Activated T-cell treated with anti-CD3 and anti-CD28 coated beads, Interleukin-2, amount 50 U/mL, for 24 hours (primary cell): ENCODE measurements around the gene SCP2.
"Not testable (repeated sequence)": the region's sequence is repeated elsewhere in the genome, so short reads cannot be mapped to it uniquely, and the experiment has no call there.

Source experiments
- DNase-seq: peaks from one replicate; pipeline ENCODE4 v3.0.0-alpha.2; 2020
- H3K27ac Mint-ChIP-seq: 2 replicates; pipeline ENCODE4 v1.8.0; 2020; ENCODE audit warnings: mild to moderate bottlenecking, mixed read lengths
- H3K27me3 Mint-ChIP-seq: 2 replicates; pipeline ENCODE4 v1.8.0; 2020; ENCODE audit warnings: mixed read lengths
- H3K36me3 Mint-ChIP-seq: 2 replicates; pipeline ENCODE4 v1.8.0; 2020; ENCODE audit warnings: low read depth, mixed read lengths
- H3K4me1 Mint-ChIP-seq: 2 replicates; pipeline ENCODE4 v1.8.0; 2020; ENCODE audit warnings: low read depth, mixed read lengths
- H3K4me3 Mint-ChIP-seq: 2 replicates; pipeline ENCODE4 v1.8.0; 2020; ENCODE audit warnings: mild to moderate bottlenecking, moderate library complexity, mixed read lengths
- H3K9me3 Mint-ChIP-seq: 2 replicates; pipeline ENCODE4 v1.8.0; 2020; ENCODE audit warnings: mixed read lengths

The SCP2 gene

DNA sequence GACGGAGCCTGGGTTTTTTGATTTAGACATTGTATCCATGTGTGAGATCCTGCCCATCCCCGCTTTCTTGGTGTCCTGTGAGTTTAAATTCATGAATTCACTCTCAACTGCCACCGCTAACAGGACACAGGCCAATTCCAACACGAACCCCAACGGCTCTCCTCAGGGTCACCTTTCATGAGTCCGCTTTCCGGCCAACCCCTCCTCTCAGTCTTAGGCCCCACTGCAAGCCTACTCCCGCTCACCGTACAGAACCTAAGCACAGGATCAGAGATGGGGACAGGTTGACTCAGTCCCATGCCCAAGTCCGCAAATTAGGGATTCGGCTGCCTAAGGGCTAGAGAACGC is 238 bp upstream of the SCP2 start:
- peaks cover 23% of the 10 kb centered on the region for H3K4me1 Mint-ChIP-seq
- peaks cover 10% of the 10 kb centered on the region for H3K36me3 Mint-ChIP-seq
- peak overlapping the region; percentile 40 for H3K27ac Mint-ChIP-seq
- H3K27me3 Mint-ChIP-seq = no peaks in the 10 kb centered on the region
- H3K9me3 Mint-ChIP-seq = no peaks in the 10 kb centered on the region
- H3K4me3 Mint-ChIP-seq = peak overlapping the region; percentile 82
- no peak for DNase-seq

DNA sequence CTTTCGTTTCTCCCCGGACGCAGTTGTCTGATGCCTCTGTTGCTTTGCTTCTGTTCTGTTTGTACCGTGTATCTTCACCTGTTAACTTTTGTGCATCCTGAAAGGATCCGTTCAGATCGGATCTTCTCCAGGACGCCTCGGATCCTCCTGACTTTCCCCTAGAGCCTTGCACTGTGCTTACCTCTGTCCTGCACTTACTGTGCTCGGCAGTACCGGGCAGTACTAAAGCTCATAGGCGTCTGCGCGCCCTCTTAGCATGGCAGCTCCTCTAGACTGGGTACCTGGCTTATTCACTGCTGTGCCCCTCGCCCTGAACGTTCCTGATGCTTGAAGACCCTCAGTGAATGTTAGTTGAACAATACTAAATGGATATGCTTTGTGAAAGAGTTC is 934 bp downstream of the SCP2 start:
- peak; percentile 42 for DNase-seq
- peak overlapping the region; percentile 70 for H3K27ac Mint-ChIP-seq
- no peaks in the 10 kb centered on the region for H3K27me3 Mint-ChIP-seq

DNA sequence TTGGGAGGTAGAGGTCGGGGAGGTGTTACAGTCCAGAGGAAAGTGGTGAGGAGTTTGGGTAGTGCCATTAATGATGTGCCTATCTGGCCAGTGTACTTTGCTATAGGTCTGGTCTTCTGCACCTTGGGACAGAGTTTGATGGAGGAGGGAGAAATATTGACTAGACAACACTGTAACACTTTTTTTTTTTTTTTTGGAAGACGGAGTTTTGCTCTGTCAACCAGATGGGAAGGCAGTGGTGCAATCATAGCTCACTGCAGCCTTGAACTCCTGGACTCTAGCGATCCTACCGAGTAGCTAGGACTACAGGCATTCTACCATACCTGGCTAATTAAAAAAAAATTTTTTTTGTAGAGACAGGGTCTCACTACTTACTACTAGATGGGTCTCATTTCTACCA is 1.9 kb downstream of the SCP2 start:
- H3K27ac Mint-ChIP-seq = no peak overlapping the region
- H3K4me3 Mint-ChIP-seq = no peak overlapping the region
- H3K4me1 Mint-ChIP-seq = peaks cover 17% of the 10 kb centered on the region
- H3K9me3 Mint-ChIP-seq = no peaks in the 10 kb centered on the region
- H3K27me3 Mint-ChIP-seq = no peaks in the 10 kb centered on the region
- peaks cover 10% of the 10 kb centered on the region for H3K36me3 Mint-ChIP-seq
- no peak for DNase-seq

More for the DNA sequence above, 934 bp downstream of the SCP2 start:
- Mint-ChIP-seq H3K4me1 (peaks cover 17% of the 10 kb centered on the region), H3K4me3 (peak overlapping the region; percentile 82), H3K36me3 (peaks cover 10% of the 10 kb centered on the region), H3K9me3 (no peaks in the 10 kb centered on the region)

DNA sequence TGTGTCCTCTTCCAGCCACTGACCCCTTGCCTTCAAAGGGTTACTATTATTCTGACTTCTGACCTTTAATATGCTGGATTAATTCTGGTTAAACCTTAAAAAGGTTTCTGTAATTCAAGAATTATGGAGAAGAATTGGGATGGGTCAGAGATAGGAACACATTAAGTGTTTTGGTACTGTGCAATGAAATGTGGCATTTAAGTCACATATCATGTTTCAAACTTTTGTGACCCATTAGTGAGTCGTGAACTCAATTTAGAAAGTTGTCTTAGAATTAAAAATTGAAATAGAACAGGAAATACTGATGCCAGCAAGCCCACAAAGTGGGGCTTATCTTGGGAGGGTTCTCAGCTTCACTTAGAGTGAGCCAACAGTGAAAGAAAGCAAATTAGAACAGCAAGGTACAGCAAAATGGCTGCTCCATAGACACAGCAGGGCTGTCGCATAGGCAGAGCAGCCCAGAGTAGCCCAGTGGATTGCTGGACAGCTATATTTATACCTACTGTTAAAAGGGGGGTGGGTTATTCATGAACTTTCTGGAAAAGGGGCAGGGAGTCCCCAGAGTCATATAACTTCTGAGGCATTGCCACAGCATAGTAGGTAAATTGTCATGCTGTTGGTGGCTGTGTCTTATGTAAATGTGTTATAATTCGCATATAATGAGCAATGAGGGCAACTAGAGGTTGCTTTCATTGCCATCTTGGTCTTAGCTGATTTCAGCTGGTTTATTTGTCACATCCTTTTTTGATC is 10.5 kb downstream of the SCP2 start:
- Mint-ChIP-seq H3K27me3 (no peaks in the 10 kb centered on the region), H3K36me3 (peaks cover 6% of the 10 kb centered on the region), H3K4me1 (no peaks in the 10 kb centered on the region), H3K9me3 (no peaks in the 10 kb centered on the region), H3K4me3 (no peak overlapping the region), H3K27ac (peak overlapping the region; percentile 38)
- DNase-seq = no peak

GRCh38 chr1:52938183-52938451 is 11.0 kb downstream of the SCP2 start:
- H3K4me3 Mint-ChIP-seq = no peak overlapping the region
- H3K27ac Mint-ChIP-seq = no peak overlapping the region
- H3K4me1 Mint-ChIP-seq = no peaks in the 10 kb centered on the region
- H3K27me3 Mint-ChIP-seq = no peaks in the 10 kb centered on the region
- DNase-seq = no peak
- no peaks in the 10 kb centered on the region for H3K9me3 Mint-ChIP-seq
- H3K36me3 Mint-ChIP-seq = peaks cover 8% of the 10 kb centered on the region

- Mint-ChIP-seq H3K27ac (no peak overlapping the region), H3K9me3 (no peaks in the 10 kb centered on the region), H3K27me3 (no peaks in the 10 kb centered on the region), H3K4me1 (peaks cover 8% of the 10 kb centered on the region), H3K36me3 (peaks cover 28% of the 10 kb centered on the region), H3K4me3 (no peak overlapping the region)
- no peak for DNase-seq
These were observed 16.9 kb downstream of the SCP2 start for GRCh38 chr1:52943876-52944416.

- H3K9me3 Mint-ChIP-seq = no peaks in the 10 kb centered on the region
- H3K27ac Mint-ChIP-seq = no peak overlapping the region
- peaks cover 8% of the 10 kb centered on the region for H3K4me1 Mint-ChIP-seq
- peaks cover 34% of the 10 kb centered on the region for H3K36me3 Mint-ChIP-seq
- no peak for DNase-seq
- no peaks in the 10 kb centered on the region for H3K27me3 Mint-ChIP-seq
- no peak overlapping the region for H3K4me3 Mint-ChIP-seq
These were observed 17.5 kb downstream of the SCP2 start for GRCh38 chr1:52944566-52944965.

GRCh38 chr1:52947490-52947889 is 20.4 kb downstream of the SCP2 start:
- no peak for DNase-seq
- H3K27ac Mint-ChIP-seq = peak overlapping the region; percentile 32
- H3K27me3 Mint-ChIP-seq = no peaks in the 10 kb centered on the region
- H3K4me1 Mint-ChIP-seq = peaks cover 8% of the 10 kb centered on the region
- H3K36me3 Mint-ChIP-seq = peaks cover 45% of the 10 kb centered on the region
- no peaks in the 10 kb centered on the region for H3K9me3 Mint-ChIP-seq
- no peak overlapping the region for H3K4me3 Mint-ChIP-seq

DNA sequence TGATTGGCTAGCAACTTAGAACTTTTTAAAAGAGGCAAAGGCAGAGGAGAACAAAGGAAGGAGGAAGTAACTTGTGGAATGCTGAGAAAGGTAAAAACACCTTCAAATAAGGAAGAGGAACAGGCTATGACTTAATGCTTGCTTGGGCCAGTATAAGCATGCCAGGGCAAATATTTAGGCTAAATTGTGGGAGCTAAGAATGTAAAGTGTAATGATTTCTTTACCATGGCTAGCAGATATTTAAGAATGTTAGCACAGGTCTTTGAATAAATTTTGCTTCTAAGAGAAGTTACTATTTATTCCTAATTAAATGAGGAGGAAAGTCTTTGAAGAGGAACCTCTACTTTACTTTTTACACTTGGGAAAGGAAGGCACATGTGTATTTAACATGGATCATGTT is 22.5 kb downstream of the SCP2 start:
- H3K27me3 Mint-ChIP-seq, H3K4me3 Mint-ChIP-seq, H3K4me1 Mint-ChIP-seq, DNase-seq, H3K27ac Mint-ChIP-seq, H3K9me3 Mint-ChIP-seq: not testable (repeated sequence)
- peaks cover 46% of the 10 kb centered on the region for H3K36me3 Mint-ChIP-seq

GRCh38 chr1:52952112-52952511 is 25.0 kb downstream of the SCP2 start:
- no peak overlapping the region for H3K27ac Mint-ChIP-seq
- peaks cover 59% of the 10 kb centered on the region for H3K36me3 Mint-ChIP-seq
- H3K27me3 Mint-ChIP-seq = no peaks in the 10 kb centered on the region
- no peak for DNase-seq
- no peaks in the 10 kb centered on the region for H3K9me3 Mint-ChIP-seq
- no peak overlapping the region for H3K4me3 Mint-ChIP-seq
- H3K4me1 Mint-ChIP-seq = peaks cover 7% of the 10 kb centered on the region

- no peaks in the 10 kb centered on the region for H3K27me3 Mint-ChIP-seq
- no peak overlapping the region for H3K4me3 Mint-ChIP-seq
- no peak for DNase-seq
- H3K27ac Mint-ChIP-seq = no peak overlapping the region
- peaks cover 51% of the 10 kb centered on the region for H3K36me3 Mint-ChIP-seq
- no peaks in the 10 kb centered on the region for H3K4me1 Mint-ChIP-seq
- H3K9me3 Mint-ChIP-seq = no peaks in the 10 kb centered on the region
These were observed 28.3 kb downstream of the SCP2 start for GRCh38 chr1:52955129-52955970.

GRCh38 chr1:52963101-52963500 is 36.0 kb downstream of the SCP2 start:
- Mint-ChIP-seq H3K27me3 (no peaks in the 10 kb centered on the region), H3K27ac (no peak overlapping the region), H3K4me3 (no peak overlapping the region), H3K9me3 (no peaks in the 10 kb centered on the region), H3K4me1 (no peaks in the 10 kb centered on the region), H3K36me3 (peaks cover 42% of the 10 kb centered on the region)
- no peak for DNase-seq

DNA sequence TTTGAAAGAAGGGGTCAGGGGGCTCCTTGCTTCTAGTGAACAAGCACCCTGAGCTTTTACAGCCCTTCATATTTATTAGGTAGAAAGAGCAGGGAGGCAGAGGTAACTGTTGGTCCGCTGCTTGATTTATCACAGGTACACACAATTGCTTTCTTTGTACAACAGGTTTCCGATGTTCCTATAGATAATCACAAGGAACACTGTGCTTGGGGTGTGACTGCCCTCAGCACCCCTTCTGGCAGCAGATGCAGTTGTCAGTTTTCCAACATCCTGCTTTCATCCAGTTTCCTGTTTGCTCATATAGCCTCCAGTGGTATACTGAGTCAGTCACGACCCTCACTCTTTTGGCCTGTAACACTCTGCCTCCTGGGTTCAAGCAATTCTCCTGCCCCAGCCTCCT is 40.6 kb downstream of the SCP2 start:
- DNase-seq = no peak
- H3K27me3 Mint-ChIP-seq = no peaks in the 10 kb centered on the region
- no peaks in the 10 kb centered on the region for H3K9me3 Mint-ChIP-seq
- no peaks in the 10 kb centered on the region for H3K4me1 Mint-ChIP-seq
- H3K27ac Mint-ChIP-seq = no peak overlapping the region
- peaks cover 22% of the 10 kb centered on the region for H3K36me3 Mint-ChIP-seq
- no peak overlapping the region for H3K4me3 Mint-ChIP-seq

DNA sequence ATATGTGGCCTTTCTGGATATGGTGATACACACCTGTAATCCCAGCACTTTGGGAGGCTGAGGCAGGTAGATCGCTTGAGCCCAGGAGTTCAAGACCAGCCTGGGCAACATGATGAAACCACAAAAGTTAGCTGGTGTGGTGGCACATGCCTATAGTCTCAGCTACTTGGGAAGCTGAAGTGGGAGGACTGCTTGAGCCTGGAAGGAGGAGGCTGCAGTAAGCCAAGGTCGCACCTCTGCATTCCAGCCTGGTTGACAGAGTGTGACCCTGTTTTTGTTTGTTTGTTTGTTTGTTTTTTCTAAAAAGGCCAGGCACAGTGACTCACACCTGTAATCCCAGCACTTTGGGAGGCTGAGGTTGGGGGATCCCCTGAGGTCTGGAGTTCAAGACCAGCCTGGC is 42.2 kb downstream of the SCP2 start:
- H3K27ac Mint-ChIP-seq, DNase-seq, H3K27me3 Mint-ChIP-seq, H3K4me1 Mint-ChIP-seq, H3K4me3 Mint-ChIP-seq, H3K9me3 Mint-ChIP-seq: not testable (repeated sequence)
- H3K36me3 Mint-ChIP-seq = peaks cover 14% of the 10 kb centered on the region

- no peaks in the 10 kb centered on the region for H3K4me1 Mint-ChIP-seq
- H3K9me3 Mint-ChIP-seq = no peaks in the 10 kb centered on the region
- H3K27ac Mint-ChIP-seq = no peak overlapping the region
- no peaks in the 10 kb centered on the region for H3K27me3 Mint-ChIP-seq
- H3K4me3 Mint-ChIP-seq = no peak overlapping the region
- peaks cover 14% of the 10 kb centered on the region for H3K36me3 Mint-ChIP-seq
- no peak for DNase-seq
These were observed 43.1 kb downstream of the SCP2 start for GRCh38 chr1:52970149-52970548.
